Raji (cell line): ENCODE data around the gene RIT2.

Experiments used
- POLR2A ChIP-seq: IDR thresholded peaks from 2 replicates; pipeline ENCODE4 v1.6.1; 2011; ENCODE audit warnings: low read depth, low read length, control low read depth; ENCODE audit not compliant: insufficient read depth

The RIT2 gene

DNA sequence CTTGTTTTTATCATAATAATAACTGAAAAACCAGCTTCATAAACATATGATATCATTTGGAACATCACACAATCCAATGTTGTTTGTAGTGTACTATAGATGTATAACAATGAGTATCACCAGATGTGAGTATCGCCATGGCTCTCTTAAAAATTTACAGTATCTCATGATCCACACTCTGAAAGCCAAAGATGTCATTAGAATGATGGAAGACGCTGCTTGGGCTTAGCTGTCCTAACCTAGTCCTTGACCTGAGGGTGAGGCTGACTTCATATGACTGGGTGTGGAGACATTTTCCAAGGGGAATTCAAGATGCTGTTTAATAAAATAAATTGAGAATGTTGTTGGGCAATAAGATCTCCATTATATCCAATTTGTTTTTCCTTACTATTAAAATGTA, 242.6 kb downstream of the RIT2 start:
- TF ChIP-seq POLR2A: no peak

DNA sequence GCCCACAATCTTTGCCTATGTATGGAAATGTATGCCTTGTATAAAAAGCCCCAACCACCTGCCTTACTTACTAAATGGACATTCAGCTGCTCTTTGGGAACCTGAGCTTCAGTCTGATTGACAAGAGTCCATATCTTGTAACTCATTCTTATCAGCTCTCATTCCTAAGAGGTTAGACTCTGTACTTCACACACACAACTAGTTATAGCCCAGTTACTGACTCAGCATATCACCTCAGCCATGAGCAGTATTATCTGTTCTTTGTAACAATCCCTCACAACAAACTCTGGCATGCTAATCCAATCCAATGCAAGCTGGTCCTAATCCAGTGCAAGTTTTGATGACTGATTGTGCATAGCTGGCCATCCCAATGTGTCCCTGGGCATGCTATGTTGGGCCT, 250.6 kb downstream of the RIT2 start:
- no peak for TF ChIP-seq POLR2A

GRCh38 chr18:42861271-42861670, 254.2 kb downstream of the RIT2 start:
- TF ChIP-seq POLR2A: no peak

DNA sequence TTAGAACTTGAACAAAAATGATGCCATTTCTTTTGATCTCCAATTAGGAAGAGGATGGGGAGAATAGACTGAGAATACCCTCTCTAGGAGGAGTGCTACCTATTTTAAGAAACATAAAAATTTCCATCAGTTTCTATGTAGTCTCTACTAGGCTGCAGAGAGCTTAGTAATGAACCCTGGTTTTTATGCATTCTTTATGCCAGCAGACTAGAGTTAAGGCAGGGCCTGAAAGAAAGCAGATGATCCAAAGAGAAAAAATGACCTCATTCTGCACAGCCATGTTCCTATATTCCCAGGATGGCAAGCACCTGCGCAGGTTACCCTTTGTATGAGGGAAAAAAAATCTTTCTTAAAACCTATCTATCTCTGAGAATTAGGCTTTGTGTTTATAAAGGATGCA, 254.9 kb downstream of the RIT2 start:
- TF ChIP-seq POLR2A: no peak

- no peak for TF ChIP-seq POLR2A
Observed at GRCh38 chr18:42860011-42860410, 255.5 kb downstream of the RIT2 start.

GRCh38 chr18:42854558-42854957, 260.9 kb downstream of the RIT2 start:
- TF ChIP-seq POLR2A: no peak

GRCh38 chr18:42850174-42851083, 265.1 kb downstream of the RIT2 start:
- no peak for TF ChIP-seq POLR2A

GRCh38 chr18:42839408-42839807, 276.1 kb downstream of the RIT2 start:
- no peak for TF ChIP-seq POLR2A

DNA sequence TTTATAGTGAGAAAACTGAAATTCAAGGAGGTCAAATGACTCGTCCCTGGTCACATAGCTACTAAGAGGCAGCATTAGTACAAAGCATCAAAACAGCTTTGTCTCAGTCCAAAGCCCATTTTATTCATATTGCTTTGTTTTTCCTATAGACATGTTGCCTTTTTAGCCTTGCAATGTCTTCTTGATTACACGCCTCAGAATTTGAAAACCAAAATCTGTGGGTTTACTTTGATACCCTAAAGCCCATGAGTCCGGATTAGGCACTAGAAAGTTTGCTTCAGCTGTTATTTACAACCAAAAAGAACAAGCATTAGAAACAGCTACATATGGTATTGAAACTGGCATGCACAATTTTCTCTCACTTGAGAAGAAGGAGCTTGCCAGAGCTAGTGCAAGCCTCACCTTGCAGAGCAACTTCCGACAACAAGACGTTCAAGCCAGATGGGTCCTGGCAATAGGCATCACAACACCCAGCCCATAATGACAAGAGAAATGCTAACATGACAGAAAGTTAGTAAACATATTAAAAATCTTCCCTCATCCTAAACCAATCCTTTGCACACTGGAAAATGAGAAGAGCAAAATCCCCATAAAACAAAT, 276.8 kb downstream of the RIT2 start:
- no peak for TF ChIP-seq POLR2A

DNA sequence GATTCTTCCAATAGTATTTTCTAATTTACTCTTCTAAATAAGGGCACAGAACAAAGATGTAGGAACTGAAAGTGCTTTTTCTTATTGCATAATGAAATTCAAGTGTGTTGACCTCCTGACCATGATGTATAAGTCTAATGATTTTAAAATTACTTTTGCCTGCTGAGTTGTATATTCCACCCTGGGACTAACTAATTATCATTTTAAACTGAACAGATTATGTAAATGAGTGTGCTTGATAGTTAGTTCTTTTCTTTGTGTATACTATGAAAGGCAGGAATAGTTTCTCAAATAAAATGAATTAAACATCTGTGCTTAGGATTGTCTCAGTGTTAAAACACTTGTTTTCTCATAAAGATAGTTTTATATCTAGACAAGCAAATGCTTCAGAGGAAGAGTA, 284.5 kb downstream of the RIT2 start:
- no peak for TF ChIP-seq POLR2A

DNA sequence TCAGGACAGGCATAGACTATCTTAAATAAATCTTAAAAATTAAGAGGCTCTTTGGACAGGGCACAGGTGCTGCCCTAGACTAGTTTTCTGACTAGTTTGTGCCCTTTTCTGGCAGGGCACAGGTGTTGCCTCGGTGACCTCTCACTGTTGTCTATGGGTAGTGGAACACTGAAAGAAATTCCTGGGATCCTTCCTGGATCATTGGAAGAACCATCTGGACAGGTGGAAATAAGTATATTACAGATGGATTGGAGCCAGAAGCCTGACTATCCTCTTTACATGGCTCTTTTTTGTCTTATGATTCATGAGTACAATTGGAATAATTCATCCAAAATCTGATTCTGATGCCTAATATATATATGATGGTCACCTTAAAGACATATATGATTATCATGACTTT, 286.6 kb downstream of the RIT2 start:
- no peak for TF ChIP-seq POLR2A

GRCh38 chr18:42824178-42824577, 291.3 kb downstream of the RIT2 start:
- TF ChIP-seq POLR2A: no peak

GRCh38 chr18:42822711-42823110, 292.8 kb downstream of the RIT2 start:
- no peak for TF ChIP-seq POLR2A

DNA sequence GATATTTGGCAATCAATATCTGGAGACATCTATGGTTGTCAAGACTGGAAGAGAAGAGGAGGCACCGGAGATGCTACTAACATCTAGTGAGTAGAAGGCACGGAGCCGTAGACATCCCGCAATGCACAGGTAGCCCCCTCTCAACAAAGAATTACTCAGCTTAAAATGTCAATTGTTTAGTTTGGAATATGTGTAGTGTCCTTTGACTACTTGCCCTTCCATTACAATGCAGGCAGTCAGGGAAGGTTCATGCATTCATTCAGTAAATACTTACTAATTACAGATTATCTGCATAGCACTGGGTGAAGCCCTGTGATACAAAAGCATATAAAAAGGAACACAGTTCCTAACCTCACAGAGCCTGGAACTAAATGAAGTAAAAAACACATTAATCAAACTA, 294.0 kb downstream of the RIT2 start:
- TF ChIP-seq POLR2A: no peak

- no peak for TF ChIP-seq POLR2A
Observed at GRCh38 chr18:42814618-42815017, 300.9 kb downstream of the RIT2 start.

- no peak for TF ChIP-seq POLR2A
Observed at GRCh38 chr18:42814184-42814583, 301.3 kb downstream of the RIT2 start.

GRCh38 chr18:42813570-42813969, 301.9 kb downstream of the RIT2 start:
- TF ChIP-seq POLR2A: no peak

DNA sequence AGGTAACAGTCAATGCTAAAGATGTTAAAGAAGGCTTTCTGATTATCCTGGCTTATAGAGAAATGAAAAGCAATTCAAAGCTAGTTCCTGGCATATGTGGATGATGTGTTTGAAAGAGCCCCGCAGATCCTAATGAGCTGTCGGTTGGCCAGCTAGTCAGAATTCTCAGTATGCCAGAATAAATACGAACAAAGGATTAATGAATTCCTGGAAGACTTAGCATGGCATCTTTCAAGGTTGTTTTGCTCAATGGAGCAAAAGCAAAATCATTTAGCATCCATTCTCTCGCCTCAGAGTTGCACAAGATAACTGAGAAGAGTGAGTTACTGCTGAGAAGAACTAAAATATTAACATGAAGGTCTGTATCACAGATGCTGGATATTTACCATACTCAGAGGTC, 307.6 kb downstream of the RIT2 start:
- TF ChIP-seq POLR2A: no peak
